Measurements from ENCODE around the gene DZIP3. TPM values are rescaled to one million over a fixed set of nuclear protein-coding genes. Genes with fewer than 3 reads are reported as not detected.
A peak's percentile ranks its signal among the peaks of the same experiment; 100 is the strongest.

DZIP3 gene
- 10 to 100 TPM; 15.7 to 24.5 (median 18.9) TPM for polyA plus RNA-seq (ENCODE audit: insufficient read length in 10 of 10)
- long read RNA-seq, donor 1, full-length matches to known transcripts, result 1 of 1 reads
- long read RNA-seq, donor 1, partial matches to known transcripts, result 0 of 1 reads
- long read RNA-seq, donor 1, other reads (novel, unspliced or antisense), result 0 of 1 reads
- long read RNA-seq, donor 2, result 0 reads
- long read RNA-seq, donor 3, result 0 reads
- long read RNA-seq, donor 4, result 0 reads
- long read RNA-seq, donor 5, result 0 reads
- long read RNA-seq, donor 6, result 0 reads
- long read RNA-seq, donor 7, result 0 reads
- long read RNA-seq, donor 8, result 0 reads
- long read RNA-seq, donor 9, result 0 reads

GRCh38 chr3:108589081-108589997 is at the start of gene DZIP3, which contains the start of gene CIP2A:
DZIP3 (plus strand) TSS chr3:108589722; CDS start chr3:108605407, 15,685 bp downstream.
CIP2A (minus strand) TSS chr3:108589438; CDS start chr3:108589375, 63 bp downstream.
- peak; percentile 95 to 99 (median 96) for DNase-seq

GRCh38 chr3:108546247-108546646 is 43.3 kb upstream of the DZIP3 start:
- DNase-seq, result no peak

- no peak for DNase-seq
Observed at GRCh38 chr3:108546692-108547091, 42.8 kb upstream of the DZIP3 start.

- DNase-seq, result no peak
Observed at GRCh38 chr3:108548304-108548703, 41.2 kb upstream of the DZIP3 start.

GRCh38 chr3:108548886-108549285 is 40.6 kb upstream of the DZIP3 start:
- DNase-seq, result no peak

GRCh38 chr3:108552267-108553159 is 37.0 kb upstream of the DZIP3 start:
- DNase-seq, result peak; percentile 41 to 70 (median 52)

- DNase-seq, result no peak
Observed at GRCh38 chr3:108554229-108554628, 35.3 kb upstream of the DZIP3 start.

- no peak for DNase-seq
Observed at GRCh38 chr3:108554913-108555571, 34.5 kb upstream of the DZIP3 start.

GRCh38 chr3:108555966-108556581 is 33.4 kb upstream of the DZIP3 start:
- DNase-seq, result no peak

GRCh38 chr3:108562565-108562964 is 27.0 kb upstream of the DZIP3 start:
- DNase-seq, result no peak

- no peak for DNase-seq
Observed at GRCh38 chr3:108564564-108564963, 25.0 kb upstream of the DZIP3 start.

- no peak for DNase-seq
Observed at GRCh38 chr3:108565506-108565905, 24.0 kb upstream of the DZIP3 start.

GRCh38 chr3:108566599-108566998 is 22.9 kb upstream of the DZIP3 start:
- no peak for DNase-seq

GRCh38 chr3:108569336-108569735 is 20.2 kb upstream of the DZIP3 start:
- no peak for DNase-seq

GRCh38 chr3:108578064-108578463 is 11.5 kb upstream of the DZIP3 start:
- no peak for DNase-seq

- DNase-seq, result peak in 1 of 3 donors; percentile 5
Observed at GRCh38 chr3:108588601-108589000, 921 bp upstream of the DZIP3 start.

GRCh38 chr3:108589998-108590323 is 439 bp downstream of the DZIP3 start:
- DNase-seq, result no peak

- DNase-seq, result peak in 2 of 3 donors; percentile 2 to 23
Observed at GRCh38 chr3:108590460-108590859, 938 bp downstream of the DZIP3 start.

- no peak for DNase-seq
Observed at GRCh38 chr3:108595321-108595720, 5.8 kb downstream of the DZIP3 start.

- DNase-seq, result no peak
Observed at GRCh38 chr3:108598375-108598774, 8.9 kb downstream of the DZIP3 start.
